Ovary (tissue), 10 donors: Measurements from ENCODE around the gene C4orf50. TPM values are rescaled to one million over a fixed set of nuclear protein-coding genes. Genes with fewer than 3 reads are reported as not detected.

ENCODE experiments used
- DNase-seq, 5 donors: peaks; one replicate each; pipeline ENCODE4 v3.0.0-alpha.2; 2019 to 2020
- H3K27ac ChIP-seq, 2 donors: fragments of 200-600 bp; one replicate each; pipeline versions ENCODE4 v1.5.1 to v1.8.0; 2019 to 2022
- H3K27me3 ChIP-seq: fragments of 200-600 bp; one replicate; pipeline ENCODE4 v1.8.0; 2022
- H3K36me3 ChIP-seq: fragments of 200-600 bp; sonication (generic); one replicate; pipeline ENCODE4 v1.5.1; 2019
- H3K4me1 ChIP-seq: one replicate; pipeline ENCODE4 v1.8.1; 2013; ENCODE audit warnings: mild to moderate bottlenecking, moderate library complexity; ENCODE audit not compliant: insufficient read depth
- H3K4me3 ChIP-seq: fragments of 200-600 bp; sonication (generic); one replicate; pipeline ENCODE4 v1.5.1; 2017
- H3K9me3 ChIP-seq, 2 donors: fragments of 200-600 bp in 1 of 2; sonication (generic) in 1 of 2; one replicate each; pipeline versions ENCODE4 v1.5.1 to v1.8.1; 2013 to 2019; ENCODE audit warnings: mild to moderate bottlenecking in 1 of 2, moderate library complexity in 1 of 2
- EP300 ChIP-seq: sonication (generic); formaldehyde crosslinking; IDR thresholded peaks from one replicate; pipeline ENCODE4 v1.6.1; 2017; ENCODE audit warnings: antibody characterized with exemption
- POLR2A ChIP-seq: fragments of 450-650 bp; IDR thresholded peaks from one replicate; pipeline ENCODE4 v1.6.1; 2017; ENCODE audit warnings: antibody characterized with exemption, mild to moderate bottlenecking, moderate library complexity
- WGBS, 3 donors: extraction: QIAGEN DNeasy Blood & Tissue Kit in 1 of 3; methylation state at CpG; one replicate each; pipeline versions ENCODE4 v1.1.5 to v1.1.7; 2013 to 2017; 5-methylcytosine and 5-hydroxymethylcytosine counted together
- intact Hi-C, 4 donors: fragments of 100-400 bp; cut with DNase I; formaldehyde crosslinking; loops; one replicate each; pipeline versions ENCODE4 v1.11.0 to v1.15.1; 2022 to 2023
- long read RNA-seq, 3 donors: library from polyadenylated mRNA in 2 of 3; unstranded in 2 of 3; transcript quantifications; one replicate each; pipeline ENCODE4 v2.0.0 and lab custom pipeline, GENCODE V29; 2021 to 2026
- polyA plus RNA-seq, 2 donors: library from polyadenylated mRNA; stranded (reverse); fragments of 200-250 nt in 1 of 2; fragments of 350-450 nt in 1 of 2; fragmentation: Illumina TruSeq in 1 of 2; extraction: RNeasy Lipid Tissue Mini Kit (QIAGEN cat#74804) in 1 of 2; gene quantifications; one replicate each; pipeline ENCODE4 v1.2.3, GENCODE V29; 2013 to 2014
- total RNA-seq, 7 donors: library from RNA; depleted of rRNA in 2 of 7; stranded (reverse); fragments of >200 nt in 2 of 7; fragmentation: NEBNext Ultra II Directional in 3 of 7; extraction: Animal tissue kit (Norgen Biotek cat#: 25700) in 3 of 7; gene quantifications; one replicate each; pipeline versions ENCODE4 v1.1.0 to v1.2.4, GENCODE V29; 2016 to 2023
- TF ChIP-seq, protein P1 (sequence below), 3 donors: fragments of 450-650 bp in 2 of 3; fragments of 200-600 bp in 1 of 3; IDR thresholded peaks; one replicate each; pipeline versions ENCODE4 v1.5.1 to v1.8.0; 2016 to 2022; ENCODE audit warnings: antibody characterized with exemption in 3 of 3, mild to moderate bottlenecking in 1 of 3
- donor health status: DM: no; HTN: no; CAD: no; lungs with moderate emphysema.
- donor health status: DM: no; HTN: no; CAD: no.
- donor health status: Bipolar disorder and iron deficiency.
- donor health status: DM: yes; HTN: yes; CAD: no.
- donor health status: DM: no; HTN: no; CAD: no.
- donor health status: DM: yes; HTN: yes; CAD: no.

Gene C4orf50
- total RNA-seq (under 1 TPM; 0.10 to 0.35 (median 0.12) TPM), polyA plus RNA-seq (under 1 TPM; 0.04 to 0.10 TPM)
- long read RNA-seq, donor 1, partial matches to known transcripts: 1 of 1 reads
- long read RNA-seq, donor 1, other reads (novel, unspliced or antisense): 0 of 1 reads
- long read RNA-seq, donor 2: 0 reads
- long read RNA-seq, donor 3: 0 reads

DNA sequence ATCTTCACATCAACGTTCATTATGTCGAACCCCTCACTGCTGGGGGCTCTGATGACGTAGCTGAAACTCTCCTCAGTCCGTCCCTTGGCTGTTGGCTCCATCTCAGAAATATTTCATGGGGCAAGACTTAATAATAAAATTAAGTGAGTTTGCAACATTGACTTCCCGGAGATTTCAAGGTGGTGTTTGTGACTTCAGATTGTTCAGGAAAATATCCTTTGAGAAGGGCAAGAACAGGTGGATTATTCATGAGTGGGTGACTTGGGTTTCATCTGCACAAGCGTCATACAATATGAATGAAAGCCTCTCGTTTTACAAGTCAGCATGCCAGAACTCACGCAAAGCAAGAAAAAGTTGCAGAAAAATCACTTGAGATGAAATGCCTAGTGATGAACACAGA lies at the start of gene C4orf50:
TSS of gene C4orf50 (minus strand) at position 101 of the 400 bp plus-strand sequence.
- no peaks in the 10 kb centered on the region for H3K4me1 ChIP-seq
- H3K4me3 ChIP-seq: no peak within 1 kb of the TSS
- 73 to 77% (median 76%) methylated on average over 8 of the region's 8 CpGs for WGBS, 3 donors
- no peak within 1 kb of the TSS for H3K27ac ChIP-seq
- TF ChIP-seq EP300: no peak
- no peak for TF ChIP-seq POLR2A
- TF ChIP-seq, protein P1, sequence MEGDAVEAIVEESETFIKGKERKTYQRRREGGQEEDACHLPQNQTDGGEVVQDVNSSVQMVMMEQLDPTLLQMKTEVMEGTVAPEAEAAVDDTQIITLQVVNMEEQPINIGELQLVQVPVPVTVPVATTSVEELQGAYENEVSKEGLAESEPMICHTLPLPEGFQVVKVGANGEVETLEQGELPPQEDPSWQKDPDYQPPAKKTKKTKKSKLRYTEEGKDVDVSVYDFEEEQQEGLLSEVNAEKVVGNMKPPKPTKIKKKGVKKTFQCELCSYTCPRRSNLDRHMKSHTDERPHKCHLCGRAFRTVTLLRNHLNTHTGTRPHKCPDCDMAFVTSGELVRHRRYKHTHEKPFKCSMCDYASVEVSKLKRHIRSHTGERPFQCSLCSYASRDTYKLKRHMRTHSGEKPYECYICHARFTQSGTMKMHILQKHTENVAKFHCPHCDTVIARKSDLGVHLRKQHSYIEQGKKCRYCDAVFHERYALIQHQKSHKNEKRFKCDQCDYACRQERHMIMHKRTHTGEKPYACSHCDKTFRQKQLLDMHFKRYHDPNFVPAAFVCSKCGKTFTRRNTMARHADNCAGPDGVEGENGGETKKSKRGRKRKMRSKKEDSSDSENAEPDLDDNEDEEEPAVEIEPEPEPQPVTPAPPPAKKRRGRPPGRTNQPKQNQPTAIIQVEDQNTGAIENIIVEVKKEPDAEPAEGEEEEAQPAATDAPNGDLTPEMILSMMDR (IDR thresholded peaks at IDR 0.05): no peak
- H3K27me3 ChIP-seq: no peaks in the 10 kb centered on the region
- no peaks in the 10 kb centered on the region for H3K9me3 ChIP-seq
- DNase-seq: no peak
- no peaks in the 10 kb centered on the region for H3K36me3 ChIP-seq
- intact Hi-C loops: no loop called here

DNA sequence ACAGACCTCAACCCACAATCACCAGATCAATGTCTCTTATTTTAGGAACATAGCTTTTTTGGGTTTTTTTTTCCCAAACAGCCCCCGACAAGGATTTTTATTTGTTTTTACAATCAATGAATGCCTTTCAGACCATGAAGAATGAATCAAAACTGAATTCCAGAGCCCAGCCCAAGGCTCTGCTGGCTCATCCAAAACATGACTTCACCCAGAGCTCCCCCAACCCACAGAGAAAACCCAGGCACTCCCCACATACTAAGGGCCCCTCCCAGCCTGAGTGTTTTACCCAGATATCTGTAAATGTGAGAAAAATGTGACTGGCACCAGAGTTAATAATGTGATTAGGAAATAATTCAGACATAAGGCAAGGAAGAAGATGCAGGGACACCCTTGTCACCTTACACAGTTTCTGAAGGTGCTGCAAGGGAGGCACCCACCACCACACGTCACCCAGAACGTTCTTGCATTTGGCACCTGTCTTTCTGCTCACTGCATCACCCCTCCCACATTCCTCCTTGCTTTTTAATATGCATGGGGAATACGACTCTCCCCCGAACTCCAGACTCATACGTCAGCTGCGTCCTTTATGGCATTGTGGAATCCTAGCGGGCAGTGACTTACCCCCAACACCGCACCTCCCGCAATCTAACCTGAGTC lies 47.8 kb upstream of the C4orf50 start:
- 73 to 78% (median 74%) methylated on average over 10 of the region's 10 CpGs for WGBS, 3 donors
- Histone ChIP-seq H3K4me1 (no peaks in the 10 kb centered on the region), H3K4me3 (no peak overlapping the region), H3K27me3 (no peaks in the 10 kb centered on the region), H3K27ac (no peak overlapping the region), H3K9me3 (no peaks in the 10 kb centered on the region), H3K36me3 (no peaks in the 10 kb centered on the region)
- no peak for DNase-seq
- TF ChIP-seq POLR2A (no peak), EP300 (no peak)
- TF ChIP-seq, protein P1 (IDR thresholded peaks at IDR 0.05): no peak
- intact Hi-C loops: no loop called here

DNA sequence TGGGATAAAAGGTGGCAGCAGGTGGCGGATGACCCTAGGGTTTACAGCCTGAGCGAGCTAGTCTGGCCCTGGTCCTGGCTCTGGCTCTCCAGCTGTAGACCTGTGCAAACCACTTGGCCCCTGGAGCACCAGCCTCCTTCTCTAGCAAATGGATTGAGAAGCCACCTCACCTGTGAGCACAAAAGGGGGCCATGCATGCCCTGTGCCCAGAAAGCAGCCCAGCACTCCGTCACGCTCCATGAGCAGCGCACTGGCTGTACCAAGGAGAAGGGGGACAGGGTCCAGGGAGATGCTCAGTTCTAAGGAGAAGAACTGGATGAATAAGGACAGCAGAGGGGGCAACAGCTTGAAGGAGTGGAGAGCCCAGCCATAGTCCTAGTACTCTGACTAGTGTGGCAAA lies 46.9 kb upstream of the C4orf50 start:
- no peaks in the 10 kb centered on the region for H3K36me3 ChIP-seq
- DNase-seq: no peak
- H3K27ac ChIP-seq: no peak overlapping the region
- no peak for TF ChIP-seq POLR2A
- TF ChIP-seq EP300: no peak
- TF ChIP-seq, protein P1 (IDR thresholded peaks at IDR 0.05): no peak
- H3K27me3 ChIP-seq: no peaks in the 10 kb centered on the region
- 90 to 99% (median 96%) methylated on average over 5 of the region's 5 CpGs for WGBS, 3 donors
- H3K4me3 ChIP-seq: no peak overlapping the region
- intact Hi-C loops: no loop called here
- H3K4me1 ChIP-seq: no peaks in the 10 kb centered on the region
- H3K9me3 ChIP-seq: no peaks in the 10 kb centered on the region

DNA sequence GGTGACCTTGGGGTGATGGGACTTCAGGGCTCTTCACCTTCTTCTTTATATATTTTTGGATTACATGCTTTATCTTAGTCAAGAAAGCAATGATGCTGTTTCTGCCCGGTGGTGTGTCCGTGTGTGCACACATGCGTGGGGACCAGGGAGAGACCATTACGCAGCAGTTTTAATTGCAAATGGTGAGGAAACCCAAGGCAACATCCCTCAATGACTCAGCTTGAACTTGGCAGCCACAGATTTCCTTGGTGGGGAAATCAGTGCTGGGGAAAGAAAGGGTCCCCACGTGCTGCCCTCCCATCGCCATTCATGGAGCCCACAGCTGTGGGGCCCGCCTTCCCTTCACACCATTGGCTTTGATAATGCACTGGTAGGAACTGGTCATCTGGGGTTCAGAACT lies 46.2 kb upstream of the C4orf50 start:
- H3K36me3 ChIP-seq: no peaks in the 10 kb centered on the region
- WGBS, 3 donors: 80 to 86% (median 81%) methylated on average over 7 of the region's 7 CpGs
- peaks cover 0 to 2% of the 10 kb centered on the region in 2 donors for H3K9me3 ChIP-seq
- no peak overlapping the region for H3K4me3 ChIP-seq
- DNase-seq: no peak
- intact Hi-C loops: no loop called here
- TF ChIP-seq, protein P1 (IDR thresholded peaks at IDR 0.05): no peak
- H3K4me1 ChIP-seq: no peaks in the 10 kb centered on the region
- no peak overlapping the region for H3K27ac ChIP-seq
- no peaks in the 10 kb centered on the region for H3K27me3 ChIP-seq
